GM23338 (cell line): ENCODE data around the gene ZCCHC9. TPM values are rescaled to one million over a fixed set of nuclear protein-coding genes. Genes with fewer than 3 reads are reported as not detected.

Source experiments
- ATAC-seq: fragments of 200-7000 bp; cut with Tn5 transposase; 3 replicates; pipeline ENCODE4 v1.9.1; 2020
- DNase-seq: peaks from one replicate; pipeline ENCODE4 v3.0.0-alpha.2; 2015; ENCODE audit warnings: low spot score
- H2AFZ ChIP-seq: fragments of 200-600 bp; sonication (generic); 2 replicates; pipeline ENCODE4 v1.8.0; 2016; ENCODE audit warnings: antibody characterized with exemption, mild to moderate bottlenecking, moderate library complexity
- H3F3A ChIP-seq: fragments of 200-600 bp; sonication (generic); replicated peaks from 2 replicates; pipeline ENCODE4 v1.8.0; 2017; ENCODE audit warnings: antibody characterized with exemption, mixed run types, low read depth
- H3K27ac ChIP-seq: fragments of 200-600 bp; sonication (generic); 2 replicates; pipeline ENCODE4 v1.6.1; 2016; ENCODE audit warnings: low read depth
- H3K27me3 ChIP-seq: fragments of 200-600 bp; sonication (generic); 2 replicates; pipeline ENCODE4 v1.8.0; 2016; ENCODE audit warnings: mild to moderate bottlenecking, mixed run types, moderate library complexity; ENCODE audit not compliant: insufficient read depth
- H3K36me3 ChIP-seq: fragments of 200-600 bp; sonication (generic); 2 replicates; pipeline ENCODE4 v1.8.0; 2016; ENCODE audit warnings: mild to moderate bottlenecking; ENCODE audit not compliant: insufficient read depth
- H3K4me1 ChIP-seq: fragments of 200-600 bp; sonication (generic); 2 replicates; pipeline ENCODE4 v1.8.0; 2016; ENCODE audit warnings: mild to moderate bottlenecking, moderate library complexity; ENCODE audit not compliant: insufficient read depth
- H3K4me2 ChIP-seq: fragments of 200-600 bp; sonication (generic); 2 replicates; pipeline ENCODE4 v1.7.1; 2017; ENCODE audit warnings: mixed run types
- H3K4me3 ChIP-seq: fragments of 200-600 bp; sonication (generic); 2 replicates; pipeline ENCODE4 v1.6.1; 2016; ENCODE audit warnings: mixed run types
- H3K79me2 ChIP-seq: fragments of 200-600 bp; sonication (generic); replicated peaks from 2 replicates; pipeline ENCODE4 v1.8.0; 2017; ENCODE audit warnings: mild to moderate bottlenecking; ENCODE audit not compliant: insufficient read depth
- H3K9me2 ChIP-seq: fragments of 200-600 bp; sonication (generic); 2 replicates; pipeline ENCODE4 v1.8.0; 2017; ENCODE audit not compliant: insufficient read depth
- H4K20me1 ChIP-seq: fragments of 200-600 bp; sonication (generic); replicated peaks from 2 replicates; pipeline ENCODE4 v1.8.0; 2017; ENCODE audit warnings: mild to moderate bottlenecking; ENCODE audit not compliant: insufficient read depth
- H3K27ac Mint-ChIP-seq: 2 replicates; pipeline ENCODE4 v1.8.0; 2020; ENCODE audit warnings: inconsistent platforms, mild to moderate bottlenecking, moderate library complexity, mixed read lengths
- H3K27me3 Mint-ChIP-seq: 3 replicates; pipeline ENCODE4 v1.8.0; 2022; ENCODE audit warnings: low read depth, mild to moderate bottlenecking, moderate library complexity, mixed read lengths, inconsistent platforms; ENCODE audit not compliant: insufficient read depth, poor library complexity
- H3K36me3 Mint-ChIP-seq: 3 replicates; pipeline ENCODE4 v1.8.0; 2021; ENCODE audit warnings: low read depth, mild to moderate bottlenecking, inconsistent platforms, moderate library complexity, mixed read lengths
- H3K4me1 Mint-ChIP-seq: 3 replicates; pipeline ENCODE4 v1.8.0; 2020; ENCODE audit warnings: mild to moderate bottlenecking, inconsistent platforms, mixed read lengths
- H3K4me3 Mint-ChIP-seq: 3 replicates; pipeline ENCODE4 v1.8.0; 2021; ENCODE audit warnings: moderate library complexity, mild to moderate bottlenecking, inconsistent platforms, mixed read lengths
- H3K9me3 Mint-ChIP-seq: 3 replicates; pipeline ENCODE4 v1.8.0; 2020; ENCODE audit warnings: moderate library complexity, mild to moderate bottlenecking, inconsistent platforms, mixed read lengths
- CTCF ChIP-seq, 2 experiments: fragments of 200-600 bp in 1 of 2; sonication (generic) in 1 of 2; conservative IDR thresholded peaks; 2 replicates each; pipeline versions ENCODE4 v1.5.1 to v1.6.1; 2016 to 2017; ENCODE audit warnings: antibody characterized with exemption in 2 of 2, low read depth in 2 of 2, mild to moderate bottlenecking in 2 of 2, moderate library complexity in 1 of 2
- ETS1 ChIP-seq: IDR thresholded peaks from 2 replicates; pipeline ENCODE4 v1.6.1; 2016; ENCODE audit warnings: antibody characterized with exemption
- EZH2 ChIP-seq: fragments of 200-600 bp; sonication (generic); IDR thresholded peaks from one replicate; pipeline ENCODE4 v1.8.0; 2017; ENCODE audit warnings: antibody characterized with exemption, mild to moderate bottlenecking, low read depth; ENCODE audit not compliant: unreplicated experiment
- NANOG ChIP-seq: IDR thresholded peaks from 2 replicates; pipeline ENCODE4 v1.6.1; 2016; ENCODE audit warnings: antibody characterized with exemption, borderline replicate concordance
- POLR2AphosphoS5 ChIP-seq: IDR thresholded peaks from 2 replicates; pipeline ENCODE4 v1.6.1; 2016; ENCODE audit warnings: antibody characterized with exemption, low read depth
- REST ChIP-seq: IDR thresholded peaks from one replicate; pipeline ENCODE4 v1.6.1; 2018; ENCODE audit warnings: antibody characterized with exemption; ENCODE audit not compliant: unreplicated experiment
- ZNF114 ChIP-seq: fragments of 250-450 bp; sonication (Bioruptor Pico); IDR thresholded peaks from 2 replicates; pipeline ENCODE4 v1.5.0; 2020; ENCODE audit warnings: mild to moderate bottlenecking, moderate library complexity
- ZNF331 ChIP-seq: fragments of 250-450 bp; sonication (Bioruptor Pico); IDR thresholded peaks from 2 replicates; pipeline ENCODE4 v1.5.0; 2020; ENCODE audit warnings: low read depth, mild to moderate bottlenecking, moderate library complexity
- ZNF462 ChIP-seq: fragments of 250-450 bp; sonication (Bioruptor Pico); IDR thresholded peaks from 2 replicates; pipeline ENCODE4 v1.5.0; 2020; ENCODE audit warnings: mild to moderate bottlenecking, moderate library complexity
- polyA plus RNA-seq: library from polyadenylated mRNA; unstranded; fragments of >200 nt; fragmentation: Nextera tagmentation; extraction: Ambion mirVana; gene quantifications from 2 replicates; pipeline ENCODE4 v1.2.1, GENCODE V29; 2016
- total RNA-seq: library from RNA; depleted of rRNA; stranded (reverse); fragments of >200 nt; shearing (Covaris generic); gene quantifications from 2 replicates; pipeline ENCODE4 v1.2.3, GENCODE V29; 2014

Gene ZCCHC9
- total and polyA plus RNA-seq, 2 experiments from 2014 or later, result 31.1 to 48.7 TPM

- TF ChIP-seq EZH2 (no peak), ETS1 (no peak), REST (no peak), POLR2AphosphoS5 (no peak), NANOG (no peak)
Observed at GRCh38 chr5:81317536-81317935, 16.1 kb downstream of the ZCCHC9 start (continued).

GRCh38 chr5:81326554-81326953 is 25.2 kb downstream of the ZCCHC9 start:
- no peaks in the 10 kb centered on the region for H3F3A ChIP-seq
- Mint-ChIP-seq H3K4me3 (no peak overlapping the region), H3K4me1 (peaks cover 14% of the 10 kb centered on the region; the same call in 2 of the 3 replicates), H3K27me3 (peaks cover 4% of the 10 kb centered on the region), H3K36me3 (no peaks in the 10 kb centered on the region), H3K9me3 (no peaks in the 10 kb centered on the region), H3K27ac (no peak overlapping the region)
- H3K79me2 ChIP-seq, result no peaks in the 10 kb centered on the region
- no peaks in the 10 kb centered on the region for H3K36me3 ChIP-seq
- H3K4me3 ChIP-seq, result no peak overlapping the region
- H3K4me1 ChIP-seq, result peaks cover 25% of the 10 kb centered on the region
- ATAC-seq, result no peak
- no peak overlapping the region for H3K27ac ChIP-seq
- no peaks in the 10 kb centered on the region for H3K27me3 ChIP-seq
- no peak overlapping the region for H3K4me2 ChIP-seq
- DNase-seq, result no peak
- no peaks in the 10 kb centered on the region for H4K20me1 ChIP-seq
- no peaks in the 10 kb centered on the region for H3K9me2 ChIP-seq
- peak overlapping the region; percentile 35; the same call in 1 of the 2 replicates for H2AFZ ChIP-seq
- no peak for TF ChIP-seq ZNF462 (CRISPR knock-in tag)
- TF ChIP-seq ZNF331 (CRISPR knock-in tag), result no peak
- no peak for TF ChIP-seq ETS1
- TF ChIP-seq CTCF (conservative IDR thresholded peaks at IDR 0.05; ENCODE audit: low read depth in 2 of 2), result no peak
- no peak for TF ChIP-seq ZNF114 (CRISPR knock-in tag)
